ENCODE results near the gene PAK1IP1.

The PAK1IP1 gene

GRCh38 chr6:10685092-10685915 lies 9.5 kb upstream of the PAK1IP1 start:
- TF ChIP-seq REST (IDR thresholded peaks at IDR 0.05; ENCODE audit: insufficient read depth in 1 of 2, low read depth in 2 of 2, low read length in 2 of 2), result no peak
- TF ChIP-seq FOXP2 (optimal IDR thresholded peaks at IDR 0.05; ENCODE audit: borderline replicate concordance, extremely low read depth, extremely low read length, insufficient read depth), result no peak
- TF ChIP-seq POLR2AphosphoS5 (IDR thresholded peaks at IDR 0.05; ENCODE audit: low read depth, low read length), result no peak
- no peak for TF ChIP-seq TAF1 (IDR thresholded peaks at IDR 0.05; ENCODE audit: borderline replicate concordance, insufficient read depth, low read length)
- TF ChIP-seq SIN3A (IDR thresholded peaks at IDR 0.05; ENCODE audit: borderline replicate concordance, insufficient read depth, low read length), result no peak

- TF ChIP-seq REST (IDR thresholded peaks at IDR 0.05; ENCODE audit: insufficient read depth in 1 of 2, low read depth in 2 of 2, low read length in 2 of 2), result no peak
- TF ChIP-seq SIN3A (IDR thresholded peaks at IDR 0.05; ENCODE audit: borderline replicate concordance, insufficient read depth, low read length), result no peak
- TF ChIP-seq POLR2AphosphoS5 (IDR thresholded peaks at IDR 0.05; ENCODE audit: low read depth, low read length), result no peak
- no peak for TF ChIP-seq TAF1 (IDR thresholded peaks at IDR 0.05; ENCODE audit: borderline replicate concordance, insufficient read depth, low read length)
- TF ChIP-seq FOXP2 (optimal IDR thresholded peaks at IDR 0.05; ENCODE audit: borderline replicate concordance, extremely low read depth, extremely low read length, insufficient read depth), result no peak
Observed at GRCh38 chr6:10686901-10687300, 7.9 kb upstream of the PAK1IP1 start.

- TF ChIP-seq TAF1 (IDR thresholded peaks at IDR 0.05; ENCODE audit: borderline replicate concordance, insufficient read depth, low read length) (no peak), REST (IDR thresholded peaks at IDR 0.05; ENCODE audit: insufficient read depth in 1 of 2, low read depth in 2 of 2, low read length in 2 of 2) (no peak), SIN3A (IDR thresholded peaks at IDR 0.05; ENCODE audit: borderline replicate concordance, insufficient read depth, low read length) (no peak), POLR2AphosphoS5 (IDR thresholded peaks at IDR 0.05; ENCODE audit: low read depth, low read length) (no peak), FOXP2 (optimal IDR thresholded peaks at IDR 0.05; ENCODE audit: borderline replicate concordance, extremely low read depth, extremely low read length, insufficient read depth) (no peak)
Observed at GRCh38 chr6:10687582-10687981, 7.2 kb upstream of the PAK1IP1 start.

- TF ChIP-seq FOXP2 (optimal IDR thresholded peaks at IDR 0.05; ENCODE audit: borderline replicate concordance, extremely low read depth, extremely low read length, insufficient read depth) (no peak), POLR2AphosphoS5 (IDR thresholded peaks at IDR 0.05; ENCODE audit: low read depth, low read length) (no peak), REST (IDR thresholded peaks at IDR 0.05; ENCODE audit: insufficient read depth in 1 of 2, low read depth in 2 of 2, low read length in 2 of 2) (no peak), SIN3A (IDR thresholded peaks at IDR 0.05; ENCODE audit: borderline replicate concordance, insufficient read depth, low read length) (no peak), TAF1 (IDR thresholded peaks at IDR 0.05; ENCODE audit: borderline replicate concordance, insufficient read depth, low read length) (no peak)
Observed at GRCh38 chr6:10690651-10691445, 3.9 kb upstream of the PAK1IP1 start.

Measured in PFSK-1 (cell line).